ENCODE results near the gene IQGAP2.
"Not testable (repeated sequence)": the region's sequence is repeated elsewhere in the genome, so short reads cannot be mapped to it uniquely, and the experiment has no call there.

IQGAP2 gene, protein sequence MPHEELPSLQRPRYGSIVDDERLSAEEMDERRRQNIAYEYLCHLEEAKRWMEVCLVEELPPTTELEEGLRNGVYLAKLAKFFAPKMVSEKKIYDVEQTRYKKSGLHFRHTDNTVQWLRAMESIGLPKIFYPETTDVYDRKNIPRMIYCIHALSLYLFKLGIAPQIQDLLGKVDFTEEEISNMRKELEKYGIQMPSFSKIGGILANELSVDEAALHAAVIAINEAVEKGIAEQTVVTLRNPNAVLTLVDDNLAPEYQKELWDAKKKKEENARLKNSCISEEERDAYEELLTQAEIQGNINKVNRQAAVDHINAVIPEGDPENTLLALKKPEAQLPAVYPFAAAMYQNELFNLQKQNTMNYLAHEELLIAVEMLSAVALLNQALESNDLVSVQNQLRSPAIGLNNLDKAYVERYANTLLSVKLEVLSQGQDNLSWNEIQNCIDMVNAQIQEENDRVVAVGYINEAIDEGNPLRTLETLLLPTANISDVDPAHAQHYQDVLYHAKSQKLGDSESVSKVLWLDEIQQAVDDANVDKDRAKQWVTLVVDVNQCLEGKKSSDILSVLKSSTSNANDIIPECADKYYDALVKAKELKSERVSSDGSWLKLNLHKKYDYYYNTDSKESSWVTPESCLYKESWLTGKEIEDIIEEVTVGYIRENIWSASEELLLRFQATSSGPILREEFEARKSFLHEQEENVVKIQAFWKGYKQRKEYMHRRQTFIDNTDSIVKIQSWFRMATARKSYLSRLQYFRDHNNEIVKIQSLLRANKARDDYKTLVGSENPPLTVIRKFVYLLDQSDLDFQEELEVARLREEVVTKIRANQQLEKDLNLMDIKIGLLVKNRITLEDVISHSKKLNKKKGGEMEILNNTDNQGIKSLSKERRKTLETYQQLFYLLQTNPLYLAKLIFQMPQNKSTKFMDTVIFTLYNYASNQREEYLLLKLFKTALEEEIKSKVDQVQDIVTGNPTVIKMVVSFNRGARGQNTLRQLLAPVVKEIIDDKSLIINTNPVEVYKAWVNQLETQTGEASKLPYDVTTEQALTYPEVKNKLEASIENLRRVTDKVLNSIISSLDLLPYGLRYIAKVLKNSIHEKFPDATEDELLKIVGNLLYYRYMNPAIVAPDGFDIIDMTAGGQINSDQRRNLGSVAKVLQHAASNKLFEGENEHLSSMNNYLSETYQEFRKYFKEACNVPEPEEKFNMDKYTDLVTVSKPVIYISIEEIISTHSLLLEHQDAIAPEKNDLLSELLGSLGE (N-terminal part only)

DNA sequence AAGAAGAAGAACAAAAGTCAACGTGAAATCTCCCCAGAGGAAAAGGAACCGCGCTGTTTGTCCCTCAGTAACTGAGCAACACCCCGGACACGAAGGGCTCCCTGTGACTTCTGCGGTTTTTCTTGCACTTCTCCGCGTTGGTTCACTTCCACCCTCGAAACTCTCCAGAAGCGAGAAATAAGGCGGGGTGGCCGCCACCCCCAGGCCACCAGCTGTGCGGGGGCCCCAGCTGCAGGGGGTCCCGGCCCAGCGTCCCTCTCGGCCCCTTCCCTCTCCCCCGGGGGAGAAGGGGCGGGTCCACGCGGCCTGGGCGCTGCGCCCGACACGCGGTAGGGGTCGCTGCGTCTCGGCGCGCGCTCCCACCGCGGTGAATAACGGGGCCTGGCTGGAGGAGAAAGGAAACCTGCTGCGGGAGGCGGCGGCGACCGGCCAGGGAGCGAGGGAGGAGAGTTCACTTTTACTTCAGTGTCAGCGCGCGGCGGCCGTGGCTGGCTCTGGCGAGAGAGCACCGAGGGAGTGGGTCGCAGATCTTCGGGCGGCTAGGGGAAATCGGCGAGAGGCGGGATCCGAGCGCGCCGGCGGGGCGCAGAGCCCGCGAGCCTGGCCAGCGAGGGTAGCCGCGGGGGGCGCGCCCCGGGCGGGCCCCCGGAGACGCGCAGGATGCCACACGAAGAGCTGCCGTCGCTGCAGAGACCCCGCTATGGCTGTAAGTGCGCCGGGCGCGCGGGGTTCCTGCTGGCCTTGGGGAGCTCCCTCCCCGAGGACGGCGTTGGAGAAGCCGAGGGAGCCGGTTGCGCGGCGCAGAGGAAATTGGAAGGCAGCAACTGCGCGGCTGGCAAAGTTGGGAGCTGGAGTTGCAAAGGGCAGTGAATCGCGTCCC is at the start of gene IQGAP2:
Gene IQGAP2 (plus strand): TSS at position 400 of the 880 bp plus-strand sequence. CDS start 261 bp downstream, at position 661.
- no peak for FAIRE-seq

GRCh38 chr5:76356887-76357286 is 46.2 kb upstream of the IQGAP2 start:
- no peak for FAIRE-seq

GRCh38 chr5:76363352-76364225 is 39.5 kb upstream of the IQGAP2 start:
- FAIRE-seq = no peak

DNA sequence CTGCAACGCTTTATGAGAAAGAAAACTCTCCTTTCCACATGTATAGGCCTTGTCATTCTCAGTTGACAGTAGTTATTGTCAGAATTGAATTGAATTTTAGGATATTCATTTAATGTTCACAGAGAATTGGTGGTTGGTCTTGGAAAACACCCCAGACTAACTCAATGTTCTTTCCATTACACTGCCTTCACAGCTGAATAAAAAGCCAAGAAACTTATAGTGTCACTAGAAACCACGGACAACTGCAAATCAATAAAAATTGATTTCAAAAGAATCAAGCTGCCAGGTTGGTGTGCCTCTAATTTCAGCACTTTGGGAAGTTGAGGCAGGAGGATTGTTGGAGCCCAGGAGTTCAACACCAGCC is 38.9 kb upstream of the IQGAP2 start:
- FAIRE-seq = no peak

- no peak for FAIRE-seq
Measured at GRCh38 chr5:76365561-76365960, 37.5 kb upstream of the IQGAP2 start.

DNA sequence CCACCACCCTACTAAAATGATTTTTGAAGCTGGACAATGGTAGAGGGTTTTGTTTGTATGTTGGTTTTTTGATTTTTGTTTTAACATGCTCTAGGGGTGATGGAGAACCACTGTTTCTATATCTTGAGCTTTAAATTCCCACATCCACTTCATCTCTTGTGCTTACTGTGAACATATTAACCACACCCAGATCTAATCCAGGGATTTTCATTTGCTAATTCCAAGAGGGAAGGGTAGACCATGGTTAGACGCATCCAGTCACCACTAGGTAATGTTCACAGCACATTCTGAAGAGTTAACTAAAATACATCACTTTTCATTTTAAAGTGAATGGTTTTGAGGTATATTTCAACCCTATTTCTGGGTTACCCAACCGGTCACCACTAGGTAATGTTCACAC is 36.5 kb upstream of the IQGAP2 start:
- FAIRE-seq = no peak

DNA sequence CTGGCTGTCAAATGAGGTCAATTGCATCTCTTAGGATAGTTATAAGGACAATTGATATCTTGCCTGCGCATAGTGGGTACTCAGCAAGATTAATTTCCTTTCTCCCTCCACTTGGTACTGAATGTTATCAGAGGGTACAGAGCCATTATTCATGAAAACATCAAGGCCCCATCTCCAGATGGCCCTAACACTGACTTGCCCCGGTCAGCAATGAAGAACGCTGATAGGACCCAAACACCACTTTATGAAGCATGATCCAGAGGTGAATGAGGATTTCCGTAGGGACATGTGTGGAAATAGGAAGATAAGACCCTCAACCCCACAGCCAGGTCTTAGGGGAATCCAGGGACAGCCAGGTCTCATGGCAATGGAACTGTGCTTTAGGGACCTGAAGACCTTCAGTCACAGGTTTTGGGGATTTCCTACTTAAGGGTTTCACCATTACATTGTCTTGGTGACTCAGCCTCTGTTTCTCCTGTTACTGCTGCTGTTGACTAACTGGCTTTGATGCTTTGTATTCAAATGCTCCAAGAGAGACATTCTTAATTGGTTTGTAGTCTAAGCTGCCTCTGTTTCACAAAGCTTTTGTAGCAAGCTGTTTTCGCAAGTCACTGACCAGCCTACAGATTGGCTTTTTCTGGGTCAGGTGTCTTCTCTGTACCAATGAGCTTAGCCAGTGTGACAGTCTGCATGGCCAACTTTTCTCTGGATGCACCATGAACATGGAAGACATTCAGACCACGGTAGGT is 35.3 kb upstream of the IQGAP2 start:
- FAIRE-seq = no peak

DNA sequence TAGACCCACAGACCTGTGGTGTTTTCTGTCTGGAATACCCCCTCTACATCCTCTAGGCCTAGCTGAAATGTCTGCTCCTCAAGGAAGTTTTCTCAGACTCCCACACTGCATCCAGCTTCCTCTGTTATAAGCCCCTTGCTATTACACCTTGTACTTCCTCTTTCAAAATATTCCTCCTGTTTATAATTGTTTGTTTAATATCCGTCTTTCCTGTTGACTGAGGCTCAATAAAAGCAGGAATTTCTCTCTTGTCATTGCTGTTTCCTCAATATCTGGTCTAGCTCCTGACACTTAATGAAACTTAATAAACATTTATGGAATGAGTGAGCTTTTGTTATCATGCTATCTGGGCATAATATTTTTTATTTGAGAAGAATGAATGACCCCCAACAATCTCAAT is 34.1 kb upstream of the IQGAP2 start:
- no peak for FAIRE-seq

DNA sequence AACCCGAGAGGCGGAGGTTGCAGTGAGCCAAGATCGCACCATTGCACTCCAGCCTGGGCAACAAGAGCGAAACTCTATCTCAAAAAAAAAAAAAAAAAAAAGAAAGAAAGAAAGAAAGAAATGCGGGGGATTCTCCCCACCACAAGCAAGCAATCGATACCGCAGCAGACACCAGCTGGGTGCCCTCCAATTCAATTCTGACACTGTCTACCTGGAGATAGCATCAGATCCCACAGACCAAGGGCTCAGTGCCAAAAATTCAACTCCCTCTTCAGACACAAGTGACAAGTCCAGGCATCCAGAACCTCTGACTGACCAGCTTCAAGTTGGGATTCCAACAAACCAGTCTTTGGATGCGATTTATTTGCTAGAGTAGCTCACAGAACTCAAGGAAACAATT is 33.4 kb upstream of the IQGAP2 start:
- not testable (repeated sequence) for FAIRE-seq

GRCh38 chr5:76371960-76372322 is 31.1 kb upstream of the IQGAP2 start:
- no peak for FAIRE-seq

DNA sequence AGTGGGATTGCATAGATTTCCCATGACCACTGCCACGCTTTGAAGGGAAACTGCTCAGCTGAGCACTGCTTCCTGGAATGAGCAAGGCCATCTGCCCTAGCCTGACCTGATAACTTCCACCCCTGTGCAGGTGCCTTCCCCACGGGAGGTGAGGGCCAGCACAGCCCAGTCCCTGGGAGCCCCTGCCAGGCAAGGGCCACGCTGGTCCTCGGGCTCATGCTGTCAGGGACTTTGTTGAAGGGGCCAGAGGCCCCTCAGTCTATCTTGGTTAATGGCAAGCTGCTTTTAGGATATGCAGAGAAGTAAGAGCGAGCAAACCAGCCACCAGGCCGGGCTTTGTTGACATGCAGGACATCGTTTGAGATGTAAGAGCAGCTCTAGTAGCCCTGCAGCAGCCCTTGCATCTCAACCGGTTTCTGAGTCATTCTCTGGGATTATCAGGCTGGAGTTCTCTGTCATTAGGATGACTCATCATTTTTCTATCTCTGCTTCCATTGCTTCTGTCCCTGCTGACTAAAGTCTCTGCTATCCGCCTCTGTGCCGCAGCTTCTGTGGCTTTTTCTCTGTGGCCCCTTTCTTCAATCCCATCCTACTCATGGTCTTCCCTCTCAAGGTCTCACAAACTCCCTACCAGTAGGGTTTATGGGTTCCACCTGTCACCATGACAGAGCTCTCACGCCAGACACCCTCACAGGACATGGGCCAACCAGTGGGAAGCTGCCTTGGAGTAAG is 30.6 kb upstream of the IQGAP2 start:
- no peak for FAIRE-seq

GRCh38 chr5:76376148-76376865 is 26.8 kb upstream of the IQGAP2 start:
- no peak for FAIRE-seq

GRCh38 chr5:76376866-76377230 is 26.2 kb upstream of the IQGAP2 start:
- FAIRE-seq = no peak

- no peak for FAIRE-seq
Measured at GRCh38 chr5:76378355-76378754, 24.7 kb upstream of the IQGAP2 start.

DNA sequence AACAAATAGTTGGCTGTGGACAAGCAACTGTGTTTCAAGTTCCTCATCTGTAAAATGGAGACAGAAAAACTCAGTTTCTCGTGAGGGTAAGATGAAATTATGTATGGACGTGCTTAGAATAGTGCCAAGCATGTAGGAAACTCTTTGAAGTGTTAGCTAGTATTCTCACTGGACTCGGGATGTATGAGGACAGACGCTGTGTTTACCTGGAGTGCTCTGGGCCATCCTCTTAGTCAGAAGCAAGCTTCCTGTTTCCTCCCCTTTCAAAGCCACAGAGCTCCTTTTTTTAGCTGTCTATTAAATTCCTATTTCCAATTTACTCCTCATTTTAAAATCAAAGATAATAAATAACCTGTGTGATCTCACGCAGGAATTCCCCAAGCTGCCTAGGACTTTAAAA is 23.8 kb upstream of the IQGAP2 start:
- FAIRE-seq = no peak

DNA sequence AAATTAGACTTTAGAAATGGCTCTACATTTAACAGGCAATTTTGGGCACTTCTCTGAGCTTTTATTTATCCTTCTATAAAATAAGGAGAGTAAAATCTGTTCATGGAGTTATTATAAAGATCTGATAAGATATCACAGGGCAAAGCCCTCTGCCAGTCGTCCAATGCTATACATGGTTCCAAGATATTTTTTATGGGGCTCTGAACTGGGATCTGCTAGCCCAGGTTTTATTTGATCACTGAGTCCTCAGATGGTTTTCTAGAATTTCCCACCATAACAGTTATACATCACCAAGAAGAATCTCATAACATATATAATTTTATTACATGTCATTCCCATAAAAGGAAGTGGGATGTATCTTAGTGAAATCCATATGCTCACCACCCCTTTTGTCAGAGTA is 23.2 kb upstream of the IQGAP2 start:
- FAIRE-seq = no peak

DNA sequence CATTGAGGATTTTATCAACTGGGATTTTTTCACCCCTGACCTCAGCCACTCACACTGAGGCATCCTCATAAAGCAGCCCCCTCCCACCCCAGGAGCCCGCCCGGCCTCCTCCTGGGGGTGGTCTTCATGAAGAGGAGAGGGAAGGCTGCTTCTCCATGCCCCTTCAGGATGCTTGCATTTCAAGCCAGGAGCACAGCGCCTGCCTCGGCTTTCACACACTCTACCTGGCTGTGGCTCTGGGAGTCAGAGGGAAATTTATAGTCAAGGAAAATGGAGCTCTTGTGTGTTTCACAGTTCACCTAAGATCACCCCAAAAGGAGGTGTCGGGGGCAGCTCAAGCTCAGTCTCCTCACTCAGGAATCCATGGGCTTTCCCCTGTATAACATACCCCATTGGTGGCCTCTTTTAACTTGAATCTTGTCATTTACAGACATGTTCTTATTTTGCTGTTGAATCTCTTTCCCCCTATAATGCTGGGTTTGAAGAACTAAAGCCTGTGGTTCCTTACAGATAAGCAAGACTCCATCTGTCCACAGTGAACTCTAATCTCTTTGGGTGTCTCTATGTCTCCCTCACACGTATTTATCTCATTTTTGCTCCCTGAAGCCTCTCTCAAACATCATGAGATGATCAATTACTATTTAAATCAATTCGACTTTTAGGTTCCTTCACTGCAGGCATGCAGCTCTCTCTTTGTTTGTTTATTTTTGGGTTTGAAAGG is 22.6 kb upstream of the IQGAP2 start:
- no peak for FAIRE-seq

DNA sequence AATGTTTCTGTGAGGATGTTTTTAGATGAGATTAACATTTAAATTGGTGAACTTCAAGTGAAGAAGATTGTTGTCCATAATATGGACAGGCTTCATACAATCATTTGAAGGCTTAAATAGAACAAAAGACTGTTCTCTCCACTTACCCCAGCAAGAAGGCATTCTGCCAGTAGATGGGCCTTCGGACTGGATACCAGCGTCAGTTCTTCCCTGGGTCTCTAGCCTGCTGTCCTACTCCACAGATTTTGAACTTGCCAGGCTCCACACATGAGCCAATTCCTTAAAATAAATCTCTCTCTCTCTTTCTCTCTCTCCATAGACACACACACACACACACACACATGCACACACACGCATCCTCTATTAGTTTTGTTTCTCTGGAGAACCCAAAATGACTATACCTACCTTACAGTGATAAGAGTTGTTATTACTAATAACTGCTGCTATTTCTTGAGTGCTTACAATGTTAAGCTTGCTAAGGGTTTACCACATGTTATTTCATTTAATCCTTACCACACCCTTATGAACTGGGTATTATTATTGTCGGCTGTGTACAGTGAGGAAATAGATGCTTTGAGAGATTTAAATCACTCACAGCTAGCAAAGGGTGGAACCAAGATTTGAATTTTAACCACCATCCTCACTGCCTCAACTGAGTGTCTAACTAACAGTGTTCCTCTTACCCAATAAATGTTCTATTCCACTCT is 19.8 kb upstream of the IQGAP2 start:
- FAIRE-seq = no peak

Data from endometrium (tissue), 2 donors.